Hepatocyte (in vitro differentiated cells): ENCODE results near the gene PITX2. TPM values are rescaled to one million over a fixed set of nuclear protein-coding genes. Genes with fewer than 3 reads are reported as not detected.

Source experiments
- DNase-seq: peaks from one replicate; pipeline ENCODE4 v3.0.0-alpha.2; 2016; ENCODE audit warnings: low spot score
- H2AFZ ChIP-seq: fragments of 200-600 bp; sonication (generic); 2 replicates; pipeline ENCODE4 v1.6.0; 2016; ENCODE audit warnings: antibody characterized with exemption, mild to moderate bottlenecking
- H3K27ac ChIP-seq: fragments of 200-600 bp; sonication (generic); 2 replicates; pipeline ENCODE4 v1.5.1; 2016; ENCODE audit warnings: mild to moderate bottlenecking
- H3K27me3 ChIP-seq: fragments of 200-600 bp; sonication (generic); 2 replicates; pipeline ENCODE4 v1.6.1; 2016
- H3K36me3 ChIP-seq: fragments of 200-600 bp; sonication (generic); replicated peaks from 2 replicates; pipeline ENCODE4 v1.5.1; 2016; ENCODE audit warnings: low read depth; ENCODE audit not compliant: insufficient read depth
- H3K4me1 ChIP-seq: fragments of 200-600 bp; sonication (generic); 2 replicates; pipeline ENCODE4 v1.5.1; 2016; ENCODE audit warnings: mild to moderate bottlenecking, moderate library complexity; ENCODE audit not compliant: insufficient read depth
- H3K4me2 ChIP-seq: fragments of 200-600 bp; sonication (generic); 2 replicates; pipeline ENCODE4 v1.6.0; 2016
- H3K4me3 ChIP-seq: fragments of 200-600 bp; sonication (generic); 2 replicates; pipeline ENCODE4 v1.5.1; 2016; ENCODE audit warnings: mild to moderate bottlenecking
- H3K79me2 ChIP-seq: fragments of 200-600 bp; sonication (generic); 2 replicates; pipeline ENCODE4 v1.6.0; 2017; ENCODE audit warnings: mild to moderate bottlenecking
- H3K9me2 ChIP-seq: fragments of 200-600 bp; sonication (generic); replicated peaks from 2 replicates; pipeline ENCODE4 v1.6.0; 2017; ENCODE audit warnings: mild to moderate bottlenecking; ENCODE audit not compliant: insufficient read depth
- H3K9me3 ChIP-seq: fragments of 200-600 bp; sonication (generic); 2 replicates; pipeline ENCODE4 v1.5.1; 2016; ENCODE audit warnings: low read depth, mild to moderate bottlenecking
- H4K20me1 ChIP-seq: fragments of 200-600 bp; sonication (generic); 2 replicates; pipeline ENCODE4 v1.6.0; 2016; ENCODE audit warnings: mild to moderate bottlenecking; ENCODE audit not compliant: insufficient read depth, poor library complexity, severe bottlenecking
- EZH2 ChIP-seq: fragments of 200-600 bp; sonication (generic); IDR thresholded peaks from 2 replicates; pipeline ENCODE4 v1.6.1; 2016; ENCODE audit warnings: antibody characterized with exemption, mild to moderate bottlenecking, borderline replicate concordance
- EZH2phosphoT487 ChIP-seq: fragments of 200-600 bp; sonication (generic); IDR thresholded peaks from one replicate; pipeline ENCODE4 v1.6.1; 2018; ENCODE audit warnings: antibody characterized with exemption, mild to moderate bottlenecking, low read depth, moderate library complexity; ENCODE audit not compliant: unreplicated experiment, severe bottlenecking
- WGBS: methylation state at CpG from one replicate; pipeline ENCODE4 v1.1.6; 2016; ENCODE audit warnings: low lambda C conversion rate; ENCODE audit errors: missing lambda C conversion rate; 5-methylcytosine and 5-hydroxymethylcytosine counted together
- polyA plus RNA-seq: library from polyadenylated mRNA; unstranded; fragments of >200 nt; fragmentation: Nextera tagmentation; extraction: Ambion mirVana; gene quantifications from 2 replicates; pipeline ENCODE4 v1.2.1, GENCODE V29; 2016
- total RNA-seq: library from RNA; depleted of rRNA; stranded (reverse); fragments of >200 nt; gene quantifications from 2 replicates; pipeline ENCODE4 v1.2.3, GENCODE V29; 2014
- TF ChIP-seq, protein P1 (sequence below): fragments of 200-600 bp; sonication (generic); IDR thresholded peaks from 2 replicates; pipeline ENCODE4 v1.5.1; 2016; ENCODE audit warnings: antibody characterized with exemption, mild to moderate bottlenecking; ENCODE audit not compliant: poor library complexity

PITX2 gene
- total and polyA plus RNA-seq, 2 experiments from 2014 or later, result 80.5 to 147 TPM

DNA sequence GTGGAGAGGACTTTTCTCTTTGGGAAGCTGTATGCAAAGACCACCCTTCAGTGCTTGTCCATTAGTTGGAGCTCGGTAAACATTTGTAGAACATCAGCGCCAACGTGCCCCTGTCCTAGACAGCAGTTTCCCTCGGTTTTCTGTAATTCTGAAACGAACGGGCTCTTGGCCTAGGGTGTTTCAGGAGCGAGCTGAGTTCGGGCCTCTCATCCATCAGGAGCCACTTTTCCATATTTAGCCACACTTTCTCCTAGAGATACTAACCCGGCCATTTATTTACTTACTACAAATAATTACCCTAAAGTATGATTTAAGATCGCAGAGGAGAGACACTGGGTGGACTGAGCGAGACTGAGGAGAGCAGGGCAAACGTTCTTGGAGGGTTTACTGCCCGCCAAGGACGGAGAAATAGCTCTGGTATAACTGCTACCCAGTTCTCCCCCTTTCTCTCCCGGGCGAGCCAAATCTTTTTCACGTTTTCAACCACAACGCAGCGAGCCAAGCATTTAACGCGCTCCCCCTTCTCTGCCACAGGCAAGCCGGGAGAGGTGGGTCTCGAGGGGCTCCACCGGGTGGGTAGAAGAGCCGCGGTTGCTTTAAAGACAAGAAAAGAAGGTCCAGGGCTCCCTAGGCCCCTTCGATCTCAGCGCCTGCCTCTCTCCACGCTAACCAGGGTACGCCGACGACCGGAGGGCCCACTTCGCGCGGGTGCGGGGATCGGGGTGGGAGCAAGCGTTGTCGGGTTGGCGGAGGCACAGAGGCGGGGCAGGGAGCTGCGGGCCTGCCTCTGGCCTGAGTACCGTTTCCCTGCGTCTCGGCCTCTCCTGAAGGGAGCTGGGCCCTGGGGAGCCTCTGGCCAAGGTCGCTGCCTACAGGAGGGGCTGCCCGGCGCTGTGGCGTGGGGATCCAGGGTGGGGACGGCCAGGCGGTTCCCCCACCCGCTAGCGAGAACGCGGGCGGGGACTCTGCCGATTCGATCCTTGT, 10.8 kb upstream of the PITX2 start:
- TF ChIP-seq, protein P1, sequence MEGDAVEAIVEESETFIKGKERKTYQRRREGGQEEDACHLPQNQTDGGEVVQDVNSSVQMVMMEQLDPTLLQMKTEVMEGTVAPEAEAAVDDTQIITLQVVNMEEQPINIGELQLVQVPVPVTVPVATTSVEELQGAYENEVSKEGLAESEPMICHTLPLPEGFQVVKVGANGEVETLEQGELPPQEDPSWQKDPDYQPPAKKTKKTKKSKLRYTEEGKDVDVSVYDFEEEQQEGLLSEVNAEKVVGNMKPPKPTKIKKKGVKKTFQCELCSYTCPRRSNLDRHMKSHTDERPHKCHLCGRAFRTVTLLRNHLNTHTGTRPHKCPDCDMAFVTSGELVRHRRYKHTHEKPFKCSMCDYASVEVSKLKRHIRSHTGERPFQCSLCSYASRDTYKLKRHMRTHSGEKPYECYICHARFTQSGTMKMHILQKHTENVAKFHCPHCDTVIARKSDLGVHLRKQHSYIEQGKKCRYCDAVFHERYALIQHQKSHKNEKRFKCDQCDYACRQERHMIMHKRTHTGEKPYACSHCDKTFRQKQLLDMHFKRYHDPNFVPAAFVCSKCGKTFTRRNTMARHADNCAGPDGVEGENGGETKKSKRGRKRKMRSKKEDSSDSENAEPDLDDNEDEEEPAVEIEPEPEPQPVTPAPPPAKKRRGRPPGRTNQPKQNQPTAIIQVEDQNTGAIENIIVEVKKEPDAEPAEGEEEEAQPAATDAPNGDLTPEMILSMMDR, result no peak
- TF ChIP-seq EZH2phosphoT487 (peak; percentile 54), EZH2 (no peak)
- Histone ChIP-seq H3K4me3 (peak overlapping the region; percentile 41), H3K9me3 (no peaks in the 10 kb centered on the region), H4K20me1 (no peaks in the 10 kb centered on the region), H3K79me2 (peaks cover 83% of the 10 kb centered on the region), H3K4me1 (peaks cover 4% of the 10 kb centered on the region), H3K27ac (peak overlapping the region; percentile 91), H3K27me3 (peaks cover 59% of the 10 kb centered on the region), H3K36me3 (no peaks in the 10 kb centered on the region), H2AFZ (peak overlapping the region; percentile 31), H3K9me2 (no peaks in the 10 kb centered on the region), H3K4me2 (peak overlapping the region; percentile 91)
- no peak for DNase-seq
- WGBS, result 16% methylated on average over 54 of the region's 59 CpGs

DNA sequence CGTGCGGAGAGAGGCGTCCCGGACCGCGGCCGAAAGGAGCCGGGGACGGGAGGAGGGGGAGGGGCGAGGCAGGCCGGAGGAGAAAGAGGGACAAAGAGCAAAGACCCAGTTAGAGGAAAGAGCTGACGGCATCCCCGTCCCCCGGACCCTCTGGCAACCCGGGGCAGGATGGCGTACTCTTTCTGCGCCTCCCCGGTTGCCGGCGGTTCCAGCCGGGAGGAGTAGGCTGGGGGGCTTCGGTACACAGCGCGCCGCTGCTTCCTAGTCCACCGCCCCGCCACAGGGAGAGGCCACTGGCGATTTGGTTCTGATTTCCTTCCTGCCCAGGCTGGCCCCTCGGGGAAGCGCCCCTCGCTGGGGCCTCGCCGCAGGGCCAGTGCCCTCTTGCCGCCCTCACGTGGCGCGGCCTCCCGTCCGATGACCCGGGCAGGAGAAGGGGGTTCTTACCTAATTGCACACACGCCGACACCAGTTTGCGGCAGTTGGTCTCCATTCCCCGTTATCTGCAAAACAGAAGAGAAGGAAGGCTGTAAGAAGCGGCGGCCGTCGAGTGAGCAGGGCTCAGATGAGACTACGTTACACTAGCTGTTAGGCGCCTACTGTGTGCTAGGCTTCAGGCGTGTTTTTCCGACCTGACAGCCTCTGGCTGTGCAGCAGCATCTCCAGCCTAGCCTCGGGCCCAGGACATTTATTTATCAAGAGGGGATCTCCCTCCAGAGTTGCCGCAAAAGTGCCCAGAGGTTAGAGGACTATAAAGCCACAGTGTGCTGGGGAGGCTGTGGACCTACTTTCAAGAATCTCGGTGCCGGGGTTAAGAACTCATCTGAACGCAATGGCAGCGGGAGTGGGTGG, 9.9 kb upstream of the PITX2 start:
- peaks cover 4% of the 10 kb centered on the region for H3K4me1 ChIP-seq
- H3K27ac ChIP-seq, result peak overlapping the region; percentile 91
- H4K20me1 ChIP-seq, result no peaks in the 10 kb centered on the region
- H2AFZ ChIP-seq, result peak overlapping the region; percentile 40
- H3K4me3 ChIP-seq, result peak overlapping the region; percentile 38
- peaks cover 57% of the 10 kb centered on the region for H3K27me3 ChIP-seq
- no peak for DNase-seq
- no peaks in the 10 kb centered on the region for H3K36me3 ChIP-seq
- H3K79me2 ChIP-seq, result peaks cover 80% of the 10 kb centered on the region
- peak overlapping the region; percentile 91 for H3K4me2 ChIP-seq
- no peaks in the 10 kb centered on the region for H3K9me2 ChIP-seq
- WGBS, result 23% methylated on average over 51 of the region's 58 CpGs
- TF ChIP-seq, protein P1, result no peak
- TF ChIP-seq EZH2, result no peak
- TF ChIP-seq EZH2phosphoT487, result no peak
- no peaks in the 10 kb centered on the region for H3K9me3 ChIP-seq

DNA sequence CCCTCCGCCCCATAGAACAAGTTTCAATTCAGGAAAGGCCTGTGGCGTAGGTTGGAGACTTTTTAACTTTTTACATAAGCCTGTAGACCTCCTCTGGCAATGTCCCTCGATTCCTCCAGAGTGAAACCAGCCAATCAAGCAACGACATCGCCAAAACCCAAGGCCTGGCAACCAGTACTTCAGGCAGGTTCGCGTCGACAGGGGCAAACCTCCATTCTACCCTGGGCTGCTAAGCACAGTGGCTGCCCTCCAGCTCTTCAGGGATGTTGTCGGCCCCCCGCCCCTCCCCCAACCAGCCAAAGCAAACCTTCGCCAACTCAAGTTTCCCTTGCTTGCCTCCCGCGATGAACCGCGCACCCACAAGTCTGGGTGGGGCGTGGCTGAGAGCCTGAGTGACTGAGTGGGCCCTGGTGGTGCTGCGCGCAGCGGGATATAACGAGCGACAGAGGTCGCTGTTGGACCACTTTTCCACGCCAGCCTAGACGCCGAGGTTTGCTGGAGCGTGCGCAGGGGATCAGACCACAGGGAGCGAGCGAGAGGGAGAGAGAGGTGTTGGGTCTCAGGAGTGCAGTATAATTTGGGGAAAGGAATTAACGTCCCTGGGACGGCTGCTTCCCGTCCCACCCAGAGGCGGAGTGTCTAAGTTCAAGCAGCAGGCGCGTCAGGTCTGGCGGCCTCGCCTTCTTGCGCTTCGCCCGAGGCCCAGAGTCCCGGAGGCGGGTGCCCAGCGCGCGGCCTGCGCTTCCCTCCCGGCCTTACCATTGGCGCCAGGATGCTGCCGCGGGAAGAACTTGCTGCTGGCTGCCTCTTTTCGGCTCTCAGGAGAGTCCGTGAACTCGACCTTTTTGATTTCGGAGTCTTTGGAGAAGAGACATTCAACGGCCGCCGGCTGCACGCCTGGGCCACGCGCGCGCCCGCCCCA, 9.0 kb upstream of the PITX2 start:
- Histone ChIP-seq H3K4me2 (peak overlapping the region; percentile 91), H3K36me3 (no peaks in the 10 kb centered on the region), H3K4me3 (peak overlapping the region; percentile 38), H3K4me1 (peaks cover 4% of the 10 kb centered on the region), H3K9me3 (no peaks in the 10 kb centered on the region), H3K9me2 (no peaks in the 10 kb centered on the region), H4K20me1 (no peaks in the 10 kb centered on the region), H2AFZ (peak overlapping the region; percentile 40), H3K27ac (peak overlapping the region; percentile 91), H3K27me3 (peaks cover 60% of the 10 kb centered on the region), H3K79me2 (peaks cover 85% of the 10 kb centered on the region)
- peak; percentile 93 for DNase-seq
- TF ChIP-seq EZH2 (no peak), EZH2phosphoT487 (no peak)
- TF ChIP-seq, protein P1, result peak; percentile 99
- WGBS, result 6% methylated on average over 56 of the region's 63 CpGs
